SK-N-MC (cell line): ENCODE results near the gene ZFP36.
A peak's percentile ranks its signal among the peaks of the same experiment; 100 is the strongest.

ENCODE experiments used
- DNase-seq: peaks from one replicate; pipeline ENCODE4 v3.0.0-alpha.2; 2011; ENCODE audit warnings: low read depth, low spot score
- H3K27ac ChIP-seq: fragments of 200-600 bp; sonication (generic); 2 replicates; pipeline ENCODE4 v1.5.1; 2016; ENCODE audit warnings: mixed run types
- H3K36me3 ChIP-seq: fragments of 200-600 bp; sonication (generic); 2 replicates; pipeline ENCODE4 v1.6.1; 2017; ENCODE audit warnings: antibody characterized with exemption, low read length, mixed read lengths; ENCODE audit not compliant: insufficient read depth
- H3K4me3 ChIP-seq: fragments of 200-600 bp; sonication (generic); 2 replicates; pipeline ENCODE4 v1.5.1; 2016
- H3K9ac ChIP-seq: fragments of 200-600 bp; sonication (generic); 2 replicates; pipeline ENCODE4 v1.8.0; 2017; ENCODE audit warnings: mixed run types, mixed read lengths; ENCODE audit not compliant: insufficient read length
- H3K9me3 ChIP-seq: fragments of 200-600 bp; sonication (generic); 2 replicates; pipeline ENCODE4 v1.6.1; 2017; ENCODE audit warnings: low read depth, mild to moderate bottlenecking, antibody characterized with exemption, low read length, moderate library complexity, mixed read lengths
- EZH2 ChIP-seq: fragments of 200-600 bp; sonication (generic); IDR thresholded peaks from one replicate; pipeline ENCODE4 v1.6.1; 2017; ENCODE audit warnings: antibody characterized with exemption
- FOXP2 ChIP-seq: optimal IDR thresholded peaks from 2 replicates; pipeline ENCODE3; 2011; ENCODE audit warnings: mild to moderate bottlenecking, moderate library complexity; ENCODE audit not compliant: insufficient read depth; ENCODE audit errors: extremely low read length, control extremely low read depth
- POLR2AphosphoS5 ChIP-seq: IDR thresholded peaks from 2 replicates; pipeline ENCODE4 v1.6.1; 2012; ENCODE audit warnings: mild to moderate bottlenecking, low read depth, low read length, borderline replicate concordance

ZFP36 gene

DNA sequence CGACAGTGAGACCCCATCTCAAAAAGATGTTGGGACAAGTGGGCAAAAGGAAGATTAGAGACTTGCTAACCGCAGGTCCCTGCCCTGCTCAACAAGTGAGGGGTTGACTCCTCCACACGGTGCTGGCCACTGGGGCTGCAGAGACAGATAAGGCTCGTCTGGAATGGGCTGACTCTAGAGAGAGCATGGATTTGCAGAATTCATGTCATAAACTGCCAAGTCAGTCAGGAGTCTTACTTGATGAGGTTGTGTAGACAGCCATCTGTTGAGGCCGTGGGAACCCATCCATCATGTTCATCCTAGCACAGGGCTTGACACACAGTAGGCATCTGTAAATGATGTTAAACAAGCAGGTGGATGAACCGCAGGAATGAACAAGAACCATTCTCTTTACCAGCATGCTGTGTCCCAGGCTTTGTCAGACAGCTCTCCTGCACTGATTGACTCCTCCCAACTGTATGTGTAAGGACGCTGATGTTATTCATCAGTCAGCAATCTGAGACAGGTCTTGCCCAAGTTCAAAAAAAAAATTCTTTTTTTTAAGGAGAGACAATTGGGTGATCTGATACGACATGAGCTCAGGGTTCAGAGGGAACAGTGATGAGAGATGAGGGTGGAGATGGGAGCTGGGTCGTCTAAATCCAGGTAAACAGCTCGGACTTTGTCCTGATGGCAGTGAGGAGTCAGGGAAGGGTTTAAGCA, 24.6 kb upstream of the ZFP36 start:
- no peak for DNase-seq
- peaks cover 89% of the 10 kb centered on the region for H3K36me3 ChIP-seq

DNA sequence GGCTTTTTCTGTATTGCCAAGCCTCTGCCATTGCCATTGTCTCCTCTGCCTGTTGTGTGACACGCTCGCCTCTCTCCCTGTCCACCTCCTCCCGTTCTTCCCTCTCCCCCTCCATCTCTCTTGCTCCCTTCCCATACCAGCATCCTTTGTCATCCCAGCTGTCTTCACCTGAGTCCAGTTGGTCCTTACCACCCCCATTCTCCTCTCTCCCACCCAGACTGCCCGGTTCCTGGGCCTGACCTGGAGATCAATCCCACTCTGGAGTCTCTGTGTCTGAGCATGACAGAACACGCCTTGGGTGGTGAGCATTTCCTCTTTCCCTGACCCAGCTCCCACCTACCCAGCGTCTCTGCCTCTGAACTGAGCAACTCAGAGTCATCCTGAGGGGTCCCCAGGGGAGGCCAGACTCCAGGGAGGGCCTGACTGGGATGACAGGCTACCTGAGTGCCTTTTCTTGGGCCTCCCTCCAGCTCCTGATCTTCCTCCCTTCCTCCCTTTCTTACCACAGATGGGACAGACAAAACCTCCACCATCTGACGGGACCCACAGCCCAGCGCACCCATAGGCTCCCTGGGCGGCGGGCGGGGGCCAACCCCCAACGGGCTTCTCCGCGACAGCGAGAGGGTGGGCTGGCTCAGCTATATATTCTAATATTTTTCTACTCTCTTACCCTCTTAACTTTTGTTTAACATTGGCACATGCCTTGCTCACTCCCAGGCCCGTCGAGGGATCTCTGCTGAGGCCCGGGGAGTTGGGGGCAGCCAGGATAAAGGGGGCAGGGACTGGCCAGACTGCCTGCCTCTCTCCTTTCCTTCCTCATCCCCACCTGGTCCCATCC, 23.4 kb upstream of the ZFP36 start:
- TF ChIP-seq EZH2 (no peak), POLR2AphosphoS5 (no peak), FOXP2 (no peak)
- peaks cover 86% of the 10 kb centered on the region for H3K36me3 ChIP-seq
- no peaks in the 10 kb centered on the region for H3K9me3 ChIP-seq
- no peak overlapping the region for H3K27ac ChIP-seq
- H3K9ac ChIP-seq: no peak overlapping the region
- no peak overlapping the region for H3K4me3 ChIP-seq
- no peak for DNase-seq

More for the DNA sequence above, 24.6 kb upstream of the ZFP36 start:
- TF ChIP-seq FOXP2 (no peak), EZH2 (no peak), POLR2AphosphoS5 (no peak)
- no peak overlapping the region for H3K4me3 ChIP-seq
- no peaks in the 10 kb centered on the region for H3K9me3 ChIP-seq
- H3K27ac ChIP-seq: no peak overlapping the region
- no peak overlapping the region for H3K9ac ChIP-seq

DNA sequence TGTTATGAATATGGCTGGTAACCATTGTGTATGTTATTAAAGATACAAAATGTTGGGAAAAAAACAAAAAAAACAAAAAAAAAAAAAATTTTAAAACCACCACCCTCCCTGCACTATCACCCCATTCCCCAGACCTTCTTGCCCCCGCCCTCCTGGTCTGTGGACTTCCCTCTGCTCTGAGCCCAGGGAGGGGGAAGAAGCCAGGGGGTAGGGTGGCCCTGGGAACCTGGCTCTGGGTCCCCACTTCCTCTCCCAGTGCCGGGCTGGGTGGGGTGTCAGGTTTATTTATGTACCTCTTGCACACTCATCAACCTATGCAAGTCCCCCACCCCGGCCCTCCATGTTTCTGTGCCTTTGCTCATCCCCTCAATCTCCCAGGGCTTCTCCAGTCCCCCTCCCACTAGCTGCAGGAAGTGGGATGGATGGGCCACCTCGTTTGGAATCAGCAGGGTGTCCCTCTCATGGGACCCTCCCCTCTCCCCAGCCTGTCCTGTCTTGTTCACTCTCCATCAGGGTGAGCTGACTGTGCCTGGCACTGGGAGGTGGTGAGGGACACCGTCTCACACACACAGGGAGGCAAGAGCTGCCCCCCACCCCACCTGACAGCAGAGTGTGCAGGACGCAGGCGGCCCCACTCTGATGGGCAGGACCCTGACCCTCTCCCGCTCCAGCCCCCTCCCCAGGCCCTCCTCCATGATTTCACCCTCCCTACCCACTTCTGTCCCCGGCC, 21.6 kb upstream of the ZFP36 start:
- Histone ChIP-seq H3K4me3 (no peak overlapping the region), H3K36me3 (peaks cover 81% of the 10 kb centered on the region), H3K9ac (no peak overlapping the region), H3K27ac (no peak overlapping the region), H3K9me3 (no peaks in the 10 kb centered on the region)
- no peak for DNase-seq
- peak; percentile 11; the same call in 1 of the 2 replicates for TF ChIP-seq POLR2AphosphoS5
- TF ChIP-seq EZH2: no peak

DNA sequence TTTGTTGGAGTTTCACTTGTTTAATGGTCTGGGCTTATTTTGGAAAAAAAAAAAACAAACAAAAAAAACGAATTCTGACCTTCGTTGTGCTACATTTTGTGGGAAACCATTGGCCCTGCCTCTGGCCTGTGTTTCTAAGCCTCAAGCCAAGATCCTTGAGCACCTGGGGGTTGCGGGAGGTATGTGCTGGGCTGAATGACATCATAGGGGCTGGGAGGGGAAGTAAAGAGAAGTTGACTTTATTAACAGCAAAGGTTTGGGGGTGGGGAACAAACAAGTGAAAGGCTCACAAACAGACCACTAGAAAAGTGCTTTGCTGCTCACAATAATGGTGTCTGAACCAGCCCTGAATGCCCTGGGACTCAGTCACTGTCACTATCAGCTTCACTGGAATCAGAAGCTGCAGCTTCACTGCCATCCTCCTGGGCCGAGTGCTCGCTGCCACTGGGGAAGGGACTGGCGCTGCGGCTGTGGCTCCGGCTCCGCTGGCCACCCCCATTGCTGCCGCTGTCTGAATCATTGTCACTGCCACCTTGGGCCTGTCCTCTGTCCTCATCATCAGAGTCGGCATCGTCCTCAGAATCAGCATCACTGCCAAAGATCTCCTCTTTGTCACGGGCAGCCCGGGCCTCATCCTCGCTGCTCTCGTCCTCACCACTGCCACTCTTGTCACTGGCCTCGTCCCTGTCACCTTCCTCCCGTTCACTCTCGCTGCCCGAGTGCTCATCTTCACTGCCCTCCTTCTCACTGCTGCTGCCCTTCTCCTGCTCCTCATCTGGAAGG, 20.8 kb upstream of the ZFP36 start:
- no peak overlapping the region for H3K4me3 ChIP-seq
- peaks cover 75% of the 10 kb centered on the region for H3K36me3 ChIP-seq
- H3K9me3 ChIP-seq: no peaks in the 10 kb centered on the region
- H3K9ac ChIP-seq: no peak overlapping the region
- TF ChIP-seq FOXP2 (no peak), EZH2 (no peak), POLR2AphosphoS5 (no peak)
- no peak for DNase-seq
- no peak overlapping the region for H3K27ac ChIP-seq

- Histone ChIP-seq H3K9ac (no peak overlapping the region), H3K9me3 (no peaks in the 10 kb centered on the region), H3K36me3 (peaks cover 68% of the 10 kb centered on the region), H3K27ac (no peak overlapping the region), H3K4me3 (no peak overlapping the region)
- no peak for DNase-seq
- TF ChIP-seq FOXP2: no peak
- TF ChIP-seq EZH2: no peak
These were observed 20.1 kb upstream of the ZFP36 start for GRCh38 chr19:39386557-39386956.

DNA sequence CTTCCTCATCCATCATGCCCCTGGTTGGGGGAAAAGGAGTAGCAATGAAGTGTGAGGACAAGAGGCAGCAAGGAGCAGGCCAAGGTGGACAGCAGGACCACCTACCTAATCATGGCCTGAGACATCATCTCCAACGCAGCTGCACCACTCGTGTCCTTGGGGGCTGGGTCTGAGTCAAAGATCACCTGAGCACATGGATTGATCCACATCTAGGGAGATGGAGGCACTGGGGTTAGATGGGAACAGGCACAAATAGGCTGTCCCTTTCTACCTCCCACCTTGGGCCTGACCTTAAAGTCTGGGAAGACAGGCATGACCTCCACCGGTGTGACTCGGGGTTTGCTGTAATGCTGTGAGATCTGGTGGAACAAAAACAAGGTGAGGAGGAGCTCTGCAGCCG, 18.0 kb upstream of the ZFP36 start:
- no peak for DNase-seq
- Histone ChIP-seq H3K4me3 (no peak overlapping the region), H3K27ac (no peak overlapping the region), H3K9ac (no peak overlapping the region), H3K36me3 (peaks cover 52% of the 10 kb centered on the region), H3K9me3 (no peaks in the 10 kb centered on the region)
- TF ChIP-seq POLR2AphosphoS5 (no peak), EZH2 (no peak), FOXP2 (no peak)

GRCh38 chr19:39389631-39390414, 16.8 kb upstream of the ZFP36 start:
- peaks cover 45% of the 10 kb centered on the region for H3K36me3 ChIP-seq
- H3K9me3 ChIP-seq: no peaks in the 10 kb centered on the region
- peak overlapping the region; percentile 96 for H3K4me3 ChIP-seq
- no peak overlapping the region for H3K27ac ChIP-seq
- H3K9ac ChIP-seq: peak overlapping the region; percentile 97
- DNase-seq: no peak
- TF ChIP-seq EZH2 (no peak), FOXP2 (no peak), POLR2AphosphoS5 (no peak; the same call in 1 of the 2 replicates)
